Endothelial cell of umbilical vein (primary cell): ENCODE data around the gene KLF3. TPM values are rescaled to one million over a fixed set of nuclear protein-coding genes. Genes with fewer than 3 reads are reported as not detected.

ENCODE experiments used
- BruUV-seq: library from RNA; stranded (reverse); fragments of 400-500 nt; replicated peaks from 2 replicates; lab custom pipeline; 2021; lab: Mats Ljungman, UMichigan
- CTCF ChIA-PET: fragments of 300-600, 350-600 bp; sonication (Branson Sonifier 250); formaldehyde crosslinking; loops from one replicate; lab custom pipeline; 2021; ENCODE audit warnings: antibody characterized with exemption, inconsistent platforms; lab: Charles Lee
- POLR2A ChIA-PET: fragments of 300-600, 350-600 bp; sonication (Branson Sonifier 250); formaldehyde crosslinking; loops from one replicate; lab custom pipeline; 2021; ENCODE audit warnings: antibody characterized with exemption, inconsistent platforms; lab: Charles Lee
- DNase-seq: peaks from one replicate; pipeline ENCODE4 v3.0.0-alpha.2; 2011; ENCODE audit warnings: low read depth, low spot score
- FAIRE-seq: peaks from 2 replicates; lab custom pipeline; 2011; peaks lifted over from hg19 to GRCh38; lab: Jason Lieb, UNC
- H2AFZ ChIP-seq: 2 replicates; pipeline ENCODE4 v1.6.0; 2012; ENCODE audit warnings: low read depth, low read length, control low read depth, inconsistent platforms
- H3K27ac ChIP-seq: 2 replicates; pipeline ENCODE4 v1.5.1; 2011; ENCODE audit warnings: low read depth, mild to moderate bottlenecking, control low read depth, low read length, moderate library complexity; ENCODE audit not compliant: insufficient read depth
- H3K27me3 ChIP-seq, 2 experiments: 2 replicates each; pipeline versions ENCODE4 v1.6.0 to v1.6.1; 2011; ENCODE audit warnings: low read length in 2 of 2, mixed read lengths in 1 of 2; ENCODE audit not compliant: control insufficient read depth in 2 of 2, insufficient read depth in 2 of 2
- H3K36me3 ChIP-seq, 2 experiments: 2 replicates in 1 of 2; 3 replicates in 1 of 2; pipeline ENCODE4 v1.5.1; 2011; ENCODE audit warnings: low read length in 2 of 2, mild to moderate bottlenecking in 1 of 2, moderate library complexity in 1 of 2; ENCODE audit not compliant: control insufficient read depth in 2 of 2, insufficient read depth in 2 of 2; ENCODE audit errors: extremely low read depth in 1 of 2
- H3K4me1 ChIP-seq: 3 replicates; pipeline ENCODE4 v1.5.1; 2011; ENCODE audit warnings: mild to moderate bottlenecking, low read length; ENCODE audit not compliant: control insufficient read depth, insufficient read depth; ENCODE audit errors: extremely low read depth
- H3K4me2 ChIP-seq: 2 replicates; pipeline ENCODE4 v1.6.1; 2011; ENCODE audit warnings: low read length, control low read depth, mixed read lengths; ENCODE audit not compliant: insufficient read depth
- H3K4me3 ChIP-seq, 3 experiments: fragments of 200-600 bp in 1 of 3; sonication (generic), shearing (Covaris generic) in 1 of 3; replicated peaks in 1 of 3; 2 replicates each; pipeline ENCODE4 v1.5.1; 2011 to 2016; ENCODE audit warnings: control low read depth in 3 of 3, low read length in 3 of 3, mild to moderate bottlenecking in 2 of 3, inconsistent platforms in 1 of 3, low read depth in 1 of 3, moderate library complexity in 1 of 3; ENCODE audit not compliant: insufficient read depth in 1 of 3
- H3K79me2 ChIP-seq: 2 replicates; pipeline ENCODE4 v1.6.0; 2012; ENCODE audit warnings: low read length, inconsistent platforms; ENCODE audit not compliant: control insufficient read depth, insufficient read depth
- H3K9ac ChIP-seq: replicated peaks from 2 replicates; pipeline ENCODE3; 2011; ENCODE audit warnings: low read length, control low read depth; ENCODE audit not compliant: insufficient read depth; ENCODE audit errors: extremely low read depth
- H3K9me1 ChIP-seq: replicated peaks from 3 replicates; pipeline ENCODE4 v1.6.0; 2011; ENCODE audit warnings: mild to moderate bottlenecking, low read length; ENCODE audit not compliant: control insufficient read depth, insufficient read depth; ENCODE audit errors: extremely low read depth
- H3K9me3 ChIP-seq: replicated peaks from 2 replicates; pipeline ENCODE4 v1.5.1; 2012; ENCODE audit warnings: low read length, inconsistent platforms; ENCODE audit not compliant: control insufficient read depth, insufficient read depth
- H4K20me1 ChIP-seq: replicated peaks from 2 replicates; pipeline ENCODE3; 2011; ENCODE audit warnings: mild to moderate bottlenecking, low read length; ENCODE audit not compliant: control insufficient read depth, insufficient read depth; ENCODE audit errors: extremely low read depth
- EZH2 ChIP-seq: IDR thresholded peaks from 2 replicates; pipeline ENCODE4 v1.6.1; 2012; ENCODE audit warnings: borderline replicate concordance, low read depth, mild to moderate bottlenecking, moderate library complexity, low read length, inconsistent platforms; ENCODE audit not compliant: severe bottlenecking
- FOS ChIP-seq: IDR thresholded peaks from 2 replicates; pipeline ENCODE4 v1.6.1; 2011; ENCODE audit warnings: mild to moderate bottlenecking, low read length, moderate library complexity, borderline replicate concordance; ENCODE audit not compliant: insufficient read depth
- GATA2 ChIP-seq: IDR thresholded peaks from 2 replicates; pipeline ENCODE4 v1.7.0; 2011; ENCODE audit warnings: low read depth, mild to moderate bottlenecking, moderate library complexity, mixed read lengths, low read length; ENCODE audit not compliant: insufficient read length, insufficient read depth
- JUN ChIP-seq: IDR thresholded peaks from 2 replicates; pipeline ENCODE4 v1.6.1; 2011; ENCODE audit warnings: borderline replicate concordance, low read depth; ENCODE audit not compliant: insufficient read length, insufficient read depth
- MYC ChIP-seq: IDR thresholded peaks from one replicate; pipeline ENCODE4 v1.6.1; 2011; ENCODE audit warnings: mild to moderate bottlenecking, low read depth, low read length
- POLR2A ChIP-seq: IDR thresholded peaks from 2 replicates; pipeline ENCODE4 v1.6.1; 2012; ENCODE audit warnings: low read depth, mild to moderate bottlenecking, control low read depth, low read length
- POLR2AphosphoS5 ChIP-seq: IDR thresholded peaks from 2 replicates; pipeline ENCODE4 v1.6.1; 2012; ENCODE audit warnings: low read depth, mild to moderate bottlenecking, control low read depth, low read length, moderate library complexity; ENCODE audit not compliant: insufficient read depth
- dilution Hi-C: fragments of 300-500 bp; cut with MboI; formaldehyde crosslinking; loops from one replicate; pipeline ENCODE4 v1.15.0; 2019; ENCODE audit warnings: low sequenced_read_pairs; ENCODE audit not compliant: extremely low pct_ligation_motif_present
- intact Hi-C: fragments of 100-400 bp; cut with micrococcal nuclease; formaldehyde crosslinking; loops from one replicate; pipeline ENCODE4 v1.10.0; 2022
- polyA plus RNA-seq, 4 experiments: library from polyadenylated mRNA; depleted of rRNA in 3 of 4; stranded (reverse) in 3 of 4; unstranded in 1 of 4; fragments of >200 nt; gene quantifications; 2 replicates each; pipeline versions ENCODE4 v1.2.1 to v1.2.3, GENCODE V29; 2011 to 2012; ENCODE audit warnings: missing spikeins in 1 of 4
- total RNA-seq: library from RNA; stranded (reverse); gene quantifications from 2 replicates; pipeline ENCODE4 v1.2.3, GENCODE V29; 2021
- TF ChIP-seq, protein P1 (sequence below), 2 donors: IDR thresholded peaks; 1 replicate in 1 of 2; 2 replicates in 1 of 2; pipeline ENCODE4 v1.5.1; 2011; ENCODE audit warnings: low read length in 2 of 2, mild to moderate bottlenecking in 2 of 2, moderate library complexity in 2 of 2, control low read depth in 1 of 2, inconsistent platforms in 1 of 2, low read depth in 1 of 2; ENCODE audit not compliant: insufficient read depth in 1 of 2; ENCODE audit errors: extremely low read depth in 1 of 2
- TF ChIP-seq, protein P2 (sequence below): IDR thresholded peaks from 2 replicates; pipeline ENCODE4 v1.6.1; 2011; ENCODE audit not compliant: insufficient read depth, insufficient read length

The KLF3 gene
- total and polyA plus RNA-seq, 2 donors (not counting 3 experiments of a cell fraction or from before 2014, with no cell fraction given) = 27.7 to 50.5 TPM

DNA sequence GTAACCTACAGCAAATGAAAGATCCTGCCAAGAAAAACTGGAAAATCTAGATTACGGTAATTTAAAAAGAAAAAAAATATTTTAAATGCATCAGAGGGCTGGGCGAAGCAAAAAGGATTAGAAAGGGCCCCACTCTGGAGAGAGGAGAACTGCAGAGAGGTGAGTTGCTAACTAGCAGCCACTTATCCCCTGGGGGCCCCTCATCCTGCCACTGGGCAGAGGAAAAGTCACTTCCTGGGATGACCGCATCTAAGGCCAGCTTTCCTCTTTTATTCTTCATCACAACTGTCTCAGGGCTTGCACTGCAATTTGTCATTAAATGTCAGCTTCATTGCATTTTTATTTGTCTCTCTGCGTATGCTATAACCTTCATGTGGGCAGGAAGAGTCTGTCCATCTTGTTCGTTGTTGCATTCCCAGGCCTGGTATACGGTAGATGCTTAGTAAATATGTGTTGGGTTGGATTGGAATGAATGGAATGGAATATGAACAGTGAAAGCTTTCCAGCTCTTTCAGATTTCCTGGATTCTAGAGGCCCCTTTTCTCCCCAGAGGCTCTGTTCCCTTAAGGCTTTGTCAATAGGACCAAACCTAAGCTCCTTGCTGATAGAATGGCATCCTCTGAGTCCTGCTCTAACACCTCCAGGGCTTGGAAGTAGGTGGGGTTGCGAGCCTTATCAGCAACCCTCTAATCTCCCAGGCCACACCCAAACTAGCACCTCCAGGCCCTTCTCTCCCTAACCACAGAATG lies 59.9 kb downstream of the KLF3 start:
- Histone ChIP-seq H3K4me3 (no peak overlapping the region), H3K9me1 (no peaks in the 10 kb centered on the region), H3K9me3 (no peaks in the 10 kb centered on the region), H3K27ac (no peak overlapping the region), H3K27me3 (no peaks in the 10 kb centered on the region), H3K4me1 (peaks cover 7% of the 10 kb centered on the region), H3K9ac (no peak overlapping the region), H2AFZ (no peak overlapping the region), H3K36me3 (no peaks in the 10 kb centered on the region), H3K4me2 (peak overlapping the region; percentile 3), H3K79me2 (no peaks in the 10 kb centered on the region), H4K20me1 (no peaks in the 10 kb centered on the region)
- DNase-seq (no peak), FAIRE-seq (peak; percentile 47)
- dilution Hi-C loops (no loop called here), intact Hi-C loops (no loop called here)
- ChIA-PET POLR2A (no interaction called here), CTCF (interaction anchor here (0.7 to 2.1 kb wide), 6 partner anchors 36 to 550 kb away, joined by 3 to 14 read pairs (median 3); partner anchors contain the start of gene TLR1)
- no TSS peak for BruUV-seq
- TF ChIP-seq, protein P1, sequence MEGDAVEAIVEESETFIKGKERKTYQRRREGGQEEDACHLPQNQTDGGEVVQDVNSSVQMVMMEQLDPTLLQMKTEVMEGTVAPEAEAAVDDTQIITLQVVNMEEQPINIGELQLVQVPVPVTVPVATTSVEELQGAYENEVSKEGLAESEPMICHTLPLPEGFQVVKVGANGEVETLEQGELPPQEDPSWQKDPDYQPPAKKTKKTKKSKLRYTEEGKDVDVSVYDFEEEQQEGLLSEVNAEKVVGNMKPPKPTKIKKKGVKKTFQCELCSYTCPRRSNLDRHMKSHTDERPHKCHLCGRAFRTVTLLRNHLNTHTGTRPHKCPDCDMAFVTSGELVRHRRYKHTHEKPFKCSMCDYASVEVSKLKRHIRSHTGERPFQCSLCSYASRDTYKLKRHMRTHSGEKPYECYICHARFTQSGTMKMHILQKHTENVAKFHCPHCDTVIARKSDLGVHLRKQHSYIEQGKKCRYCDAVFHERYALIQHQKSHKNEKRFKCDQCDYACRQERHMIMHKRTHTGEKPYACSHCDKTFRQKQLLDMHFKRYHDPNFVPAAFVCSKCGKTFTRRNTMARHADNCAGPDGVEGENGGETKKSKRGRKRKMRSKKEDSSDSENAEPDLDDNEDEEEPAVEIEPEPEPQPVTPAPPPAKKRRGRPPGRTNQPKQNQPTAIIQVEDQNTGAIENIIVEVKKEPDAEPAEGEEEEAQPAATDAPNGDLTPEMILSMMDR (IDR thresholded peaks at IDR 0.05; ENCODE audit: extremely low read depth in 1 of 2, insufficient read depth in 1 of 2, low read depth in 1 of 2, low read length in 2 of 2) = no peak
- TF ChIP-seq EZH2 = no peak
- no peak for TF ChIP-seq POLR2A
- TF ChIP-seq, protein P2, sequence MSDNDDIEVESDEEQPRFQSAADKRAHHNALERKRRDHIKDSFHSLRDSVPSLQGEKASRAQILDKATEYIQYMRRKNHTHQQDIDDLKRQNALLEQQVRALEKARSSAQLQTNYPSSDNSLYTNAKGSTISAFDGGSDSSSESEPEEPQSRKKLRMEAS = no peak
- TF ChIP-seq POLR2AphosphoS5 = no peak
- no peak for TF ChIP-seq JUN
- TF ChIP-seq GATA2 = no peak
- TF ChIP-seq MYC = no peak
- no peak for TF ChIP-seq FOS
